Prostate gland (tissue), 2 donors: ENCODE measurements around the gene MATN1.

Experiments
- POLR2AphosphoS5 ChIP-seq: sonication (generic); formaldehyde crosslinking; IDR thresholded peaks from one replicate; pipeline ENCODE4 v1.6.1; 2017; ENCODE audit warnings: antibody characterized with exemption
- TF ChIP-seq, protein P1 (sequence below), 4 experiments: fragments of 200-600 bp in 2 of 4; fragments of 450-650 bp in 2 of 4; sonication (generic) in 2 of 4; IDR thresholded peaks; 1 replicate in 3 of 4; 2 replicates in 1 of 4; pipeline ENCODE4 v1.5.1; 2016 to 2019; ENCODE audit warnings: antibody characterized with exemption in 4 of 4, mild to moderate bottlenecking in 2 of 4, moderate library complexity in 2 of 4

DNA sequence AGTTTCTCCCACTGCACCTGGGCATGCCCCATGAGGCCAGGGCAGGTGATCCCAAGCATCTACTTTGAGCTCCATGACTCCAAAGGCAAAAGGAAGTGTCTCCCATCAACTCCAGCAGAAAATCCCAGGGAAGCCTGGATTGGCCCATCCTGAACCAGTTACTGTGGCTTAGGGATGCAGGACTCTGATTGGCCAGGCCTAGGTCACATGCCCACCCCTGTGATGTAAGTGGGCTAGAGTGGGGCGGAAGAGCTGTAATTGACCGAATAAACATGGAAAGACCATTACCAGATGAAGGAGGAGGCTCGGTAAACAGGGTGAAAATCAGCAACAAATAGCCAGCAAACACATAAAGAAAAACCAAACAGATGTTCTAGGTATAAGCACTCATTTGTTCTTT, 45.2 kb downstream of the MATN1 start:
- TF ChIP-seq, protein P1, sequence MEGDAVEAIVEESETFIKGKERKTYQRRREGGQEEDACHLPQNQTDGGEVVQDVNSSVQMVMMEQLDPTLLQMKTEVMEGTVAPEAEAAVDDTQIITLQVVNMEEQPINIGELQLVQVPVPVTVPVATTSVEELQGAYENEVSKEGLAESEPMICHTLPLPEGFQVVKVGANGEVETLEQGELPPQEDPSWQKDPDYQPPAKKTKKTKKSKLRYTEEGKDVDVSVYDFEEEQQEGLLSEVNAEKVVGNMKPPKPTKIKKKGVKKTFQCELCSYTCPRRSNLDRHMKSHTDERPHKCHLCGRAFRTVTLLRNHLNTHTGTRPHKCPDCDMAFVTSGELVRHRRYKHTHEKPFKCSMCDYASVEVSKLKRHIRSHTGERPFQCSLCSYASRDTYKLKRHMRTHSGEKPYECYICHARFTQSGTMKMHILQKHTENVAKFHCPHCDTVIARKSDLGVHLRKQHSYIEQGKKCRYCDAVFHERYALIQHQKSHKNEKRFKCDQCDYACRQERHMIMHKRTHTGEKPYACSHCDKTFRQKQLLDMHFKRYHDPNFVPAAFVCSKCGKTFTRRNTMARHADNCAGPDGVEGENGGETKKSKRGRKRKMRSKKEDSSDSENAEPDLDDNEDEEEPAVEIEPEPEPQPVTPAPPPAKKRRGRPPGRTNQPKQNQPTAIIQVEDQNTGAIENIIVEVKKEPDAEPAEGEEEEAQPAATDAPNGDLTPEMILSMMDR (IDR thresholded peaks at IDR 0.05) = no peak
- no peak for TF ChIP-seq POLR2AphosphoS5
